Femur (tissue), 1 donor: Measurements from ENCODE around the gene ARHGAP15.

Experiments used
- DNase-seq: peaks from one replicate; pipeline ENCODE4 v3.0.0-alpha.2; 2017

Gene ARHGAP15

GRCh38 chr2:143280097-143280757, 151.0 kb downstream of the ARHGAP15 start:
- no peak for DNase-seq

- DNase-seq, result no peak
Observed at GRCh38 chr2:143282684-143283083, 153.5 kb downstream of the ARHGAP15 start.

DNA sequence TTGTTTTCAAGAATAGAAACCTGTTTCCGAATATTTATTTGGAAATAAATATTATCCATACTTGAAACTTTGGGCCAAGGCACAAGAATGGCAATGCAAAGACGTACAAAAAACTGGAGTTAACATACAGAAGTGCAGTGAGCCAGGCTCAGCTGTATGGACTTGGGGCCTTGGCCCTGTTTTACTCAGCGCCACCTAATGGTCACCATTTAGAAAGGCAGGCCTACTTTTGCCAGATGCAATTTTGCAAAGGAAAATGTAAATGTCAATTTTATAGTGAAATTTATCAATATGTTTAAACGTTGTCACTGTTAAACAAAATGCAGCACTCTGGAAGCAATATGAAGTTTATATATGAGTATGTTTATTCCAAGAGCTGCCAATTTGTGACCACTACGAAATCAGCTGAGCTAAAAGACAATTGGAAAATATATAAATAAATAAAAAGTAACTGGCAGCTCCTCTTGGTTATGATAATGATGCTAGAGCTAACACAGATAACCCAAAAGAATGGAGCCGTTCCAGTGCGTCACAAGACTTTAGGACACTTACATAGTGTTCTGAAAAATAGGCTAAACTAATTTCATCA, 155.0 kb downstream of the ARHGAP15 start:
- DNase-seq, result no peak

GRCh38 chr2:143289025-143289424, 159.8 kb downstream of the ARHGAP15 start:
- no peak for DNase-seq

GRCh38 chr2:143290221-143290620, 161.0 kb downstream of the ARHGAP15 start:
- no peak for DNase-seq

DNA sequence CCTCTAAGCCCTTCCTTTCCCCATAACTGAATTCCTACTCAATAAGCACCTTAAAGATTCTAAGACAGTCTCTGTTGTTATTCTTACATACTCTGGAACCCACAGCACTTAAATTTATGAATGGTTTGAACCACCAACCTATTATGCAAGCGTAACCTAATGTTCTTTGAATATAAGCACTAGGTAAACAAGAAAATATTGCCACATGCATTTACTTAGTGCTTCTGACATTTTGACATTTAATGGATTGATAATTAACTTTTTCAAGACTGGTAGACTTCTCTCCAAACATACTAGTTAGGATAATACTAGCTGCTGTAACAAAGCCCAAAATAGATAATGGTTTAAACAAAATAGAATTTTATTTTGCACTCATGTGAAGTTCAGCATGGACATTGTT, 164.8 kb downstream of the ARHGAP15 start:
- DNase-seq, result no peak

DNA sequence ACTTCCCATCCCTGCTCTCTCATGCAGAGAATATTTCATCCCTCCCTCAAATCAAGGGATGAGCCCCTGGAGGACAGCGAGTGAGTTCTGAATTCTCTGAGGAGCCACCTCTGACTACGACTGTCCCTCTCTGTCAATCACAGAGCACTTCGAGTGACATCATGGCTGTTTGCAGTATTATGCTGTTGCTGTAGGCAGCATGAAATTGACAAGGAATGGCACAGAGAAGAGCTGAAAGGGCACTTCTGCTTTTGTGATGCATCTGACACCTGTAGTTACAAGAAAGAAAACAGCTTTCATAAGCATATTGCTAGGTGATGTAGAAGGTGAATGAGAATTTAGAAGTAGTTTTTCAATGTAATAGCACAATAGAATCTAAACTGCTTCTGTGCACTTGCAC, 166.9 kb downstream of the ARHGAP15 start:
- DNase-seq, result no peak

- no peak for DNase-seq
Observed at GRCh38 chr2:143297182-143297581, 168.0 kb downstream of the ARHGAP15 start.

GRCh38 chr2:143300536-143300935, 171.3 kb downstream of the ARHGAP15 start:
- DNase-seq, result no peak

- DNase-seq, result no peak
Observed at GRCh38 chr2:143311426-143311825, 182.2 kb downstream of the ARHGAP15 start.

DNA sequence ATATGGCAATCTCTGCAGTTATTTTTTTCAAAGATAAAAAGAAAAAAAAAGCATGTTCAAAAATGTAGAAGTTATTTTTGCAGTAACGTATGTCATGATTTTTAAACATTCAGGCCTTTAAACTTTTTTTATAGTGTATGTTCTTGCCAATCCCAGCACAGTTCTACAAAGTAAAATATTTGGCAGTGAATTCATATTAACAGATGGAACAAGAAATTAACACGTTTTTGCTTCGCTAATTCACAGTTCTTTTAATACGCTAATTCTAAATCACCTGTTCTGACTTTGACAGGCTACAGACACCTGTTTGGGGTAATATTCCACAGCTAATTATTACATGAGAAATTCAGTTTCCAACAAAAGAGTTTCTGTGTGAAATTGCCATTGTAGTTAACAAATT, 183.2 kb downstream of the ARHGAP15 start:
- no peak for DNase-seq

DNA sequence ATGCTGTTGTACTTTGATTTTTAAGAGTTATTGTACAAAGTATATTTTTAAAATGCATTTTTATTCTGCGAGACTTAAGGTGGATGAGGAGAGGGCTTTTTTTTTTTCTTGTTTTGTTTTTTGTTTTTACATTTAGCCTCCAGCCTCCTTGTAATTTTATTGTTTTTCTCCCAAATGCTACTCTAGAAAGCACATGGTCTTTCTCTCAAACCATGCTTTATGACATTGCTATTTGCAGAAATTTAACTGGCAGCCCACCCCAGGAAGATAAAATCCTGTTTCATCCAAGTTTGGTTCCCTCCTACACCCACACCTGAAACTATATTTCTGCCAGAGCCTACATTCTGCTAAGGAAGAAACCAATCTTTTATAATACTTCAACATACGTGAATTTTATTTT, 184.6 kb downstream of the ARHGAP15 start:
- no peak for DNase-seq

DNA sequence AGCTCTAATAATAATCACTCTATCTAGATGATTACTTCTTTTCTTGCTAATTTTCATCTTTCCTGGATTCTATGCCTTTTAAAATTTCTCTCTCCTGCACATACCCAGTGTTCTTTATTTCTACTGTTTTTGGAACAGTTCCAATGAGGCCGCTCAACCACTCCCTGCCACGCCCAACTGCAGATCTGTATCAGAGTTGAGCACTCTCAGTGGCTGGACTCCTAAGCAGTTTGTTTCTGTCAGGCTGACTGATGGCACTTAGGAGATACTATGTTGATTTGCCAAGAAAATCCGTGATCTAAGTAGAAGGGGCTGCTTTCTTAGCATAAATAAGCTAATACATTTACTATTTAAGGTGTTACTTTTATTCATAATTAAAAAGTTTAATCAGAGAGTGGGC, 192.8 kb downstream of the ARHGAP15 start:
- no peak for DNase-seq

- no peak for DNase-seq
Observed at GRCh38 chr2:143329288-143329687, 200.1 kb downstream of the ARHGAP15 start.

DNA sequence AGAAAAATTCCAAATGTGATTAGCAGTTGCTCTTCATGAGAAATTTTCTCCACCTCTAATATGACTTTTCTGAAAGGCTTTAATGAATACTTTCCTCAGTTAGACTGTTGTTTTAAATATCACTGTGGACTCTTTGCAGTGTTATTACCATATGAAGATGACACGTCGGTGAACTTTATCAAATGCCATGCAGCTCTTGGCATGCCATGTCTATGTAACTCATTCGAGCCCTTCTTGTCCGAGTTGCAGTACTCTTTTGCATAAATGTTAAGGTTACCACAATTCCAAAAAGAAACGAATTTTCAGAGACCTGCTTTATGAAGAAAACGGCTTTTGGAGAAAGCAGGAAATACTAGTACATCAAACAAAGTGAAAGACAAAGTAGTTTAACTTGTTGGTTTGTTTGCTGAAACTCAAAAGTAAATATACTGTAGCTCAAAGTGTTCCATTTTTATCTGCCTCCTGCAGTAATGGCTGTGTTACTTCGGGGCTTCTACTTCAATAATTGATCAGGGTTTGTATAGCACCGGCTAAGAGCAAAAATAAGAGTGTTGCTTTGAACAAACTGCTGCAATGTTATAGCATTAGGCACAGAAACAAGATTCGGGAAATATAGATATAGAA, 204.1 kb downstream of the ARHGAP15 start:
- no peak for DNase-seq

DNA sequence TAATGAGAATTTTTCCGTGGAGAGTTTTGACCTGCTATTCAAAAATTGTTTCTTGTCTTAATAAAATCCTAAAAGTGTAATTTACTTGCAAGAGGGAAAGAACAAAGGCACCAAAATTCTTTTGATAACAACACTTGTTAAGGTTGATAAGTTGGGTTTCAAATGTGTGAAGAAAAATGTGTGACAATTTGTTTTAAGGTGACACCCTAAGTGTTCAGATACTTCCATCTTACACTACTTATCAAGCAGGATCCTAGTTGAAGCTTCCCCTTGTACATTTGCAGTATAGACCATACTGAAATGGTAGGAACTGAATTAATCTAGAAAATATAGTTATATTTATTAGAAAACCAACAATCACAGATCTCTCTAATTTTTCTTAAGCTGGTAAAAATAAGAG, 204.6 kb downstream of the ARHGAP15 start:
- no peak for DNase-seq

DNA sequence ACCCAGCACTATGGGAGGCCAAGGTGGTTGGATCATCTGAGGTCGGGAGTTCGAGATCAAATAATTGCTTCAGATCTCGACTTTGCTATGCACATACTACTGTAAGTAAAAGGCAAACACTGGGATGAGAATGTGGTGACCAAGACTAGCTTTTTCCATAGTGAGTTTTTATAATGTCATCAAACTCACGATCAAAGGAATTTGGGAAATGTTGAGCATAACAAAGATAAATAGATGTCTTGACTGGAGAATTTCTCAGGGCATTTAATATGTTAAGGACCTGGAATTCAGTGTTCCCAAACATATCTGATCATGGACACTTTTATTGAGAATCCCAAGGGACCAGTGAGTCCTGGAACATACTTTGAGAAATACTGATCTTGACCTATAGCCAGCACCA, 205.6 kb downstream of the ARHGAP15 start:
- DNase-seq, result no peak

DNA sequence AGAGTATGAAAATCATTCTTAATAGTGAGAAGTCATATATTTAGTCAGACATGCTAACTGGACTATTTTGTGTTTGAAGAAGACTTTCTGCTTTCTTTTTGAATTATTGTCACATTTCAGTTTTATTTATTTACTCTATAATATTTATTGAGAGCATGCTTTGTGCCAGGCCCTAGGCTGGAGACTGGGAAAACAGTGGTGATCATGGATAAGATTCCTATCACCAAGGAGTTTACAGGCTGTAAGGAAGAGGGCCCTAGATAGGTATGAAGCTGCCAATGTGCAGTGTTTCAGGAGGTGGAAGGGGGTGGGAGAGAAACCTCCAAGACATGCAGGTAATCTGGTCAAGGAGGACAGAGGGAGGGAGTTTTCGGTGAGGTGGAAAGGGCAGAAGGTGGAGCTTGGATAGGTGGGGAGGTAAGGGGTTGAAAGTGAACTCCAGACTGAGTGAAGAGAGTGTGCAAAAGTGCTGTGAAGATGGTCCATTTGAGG, 207.5 kb downstream of the ARHGAP15 start:
- no peak for DNase-seq

DNA sequence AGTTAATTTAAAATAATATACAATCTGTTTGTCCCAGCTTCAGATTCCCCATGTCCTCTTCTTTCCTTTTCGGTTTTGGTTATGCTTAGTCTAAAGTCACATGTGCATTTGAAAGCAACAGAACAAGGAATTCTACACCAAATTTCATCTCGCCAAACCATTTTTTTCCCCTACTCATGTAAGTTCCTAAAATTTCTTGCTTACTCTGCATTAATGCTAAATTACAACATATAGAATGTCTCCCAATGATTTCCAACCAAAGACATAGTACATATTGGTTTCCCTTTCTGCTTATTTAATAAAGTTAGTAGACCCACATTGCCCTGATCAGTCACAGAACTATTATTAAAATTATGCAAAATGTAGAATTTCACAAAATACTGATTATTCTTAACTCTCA, 212.3 kb downstream of the ARHGAP15 start:
- DNase-seq, result no peak

- no peak for DNase-seq
Observed at GRCh38 chr2:143344780-143345179, 215.6 kb downstream of the ARHGAP15 start.

DNA sequence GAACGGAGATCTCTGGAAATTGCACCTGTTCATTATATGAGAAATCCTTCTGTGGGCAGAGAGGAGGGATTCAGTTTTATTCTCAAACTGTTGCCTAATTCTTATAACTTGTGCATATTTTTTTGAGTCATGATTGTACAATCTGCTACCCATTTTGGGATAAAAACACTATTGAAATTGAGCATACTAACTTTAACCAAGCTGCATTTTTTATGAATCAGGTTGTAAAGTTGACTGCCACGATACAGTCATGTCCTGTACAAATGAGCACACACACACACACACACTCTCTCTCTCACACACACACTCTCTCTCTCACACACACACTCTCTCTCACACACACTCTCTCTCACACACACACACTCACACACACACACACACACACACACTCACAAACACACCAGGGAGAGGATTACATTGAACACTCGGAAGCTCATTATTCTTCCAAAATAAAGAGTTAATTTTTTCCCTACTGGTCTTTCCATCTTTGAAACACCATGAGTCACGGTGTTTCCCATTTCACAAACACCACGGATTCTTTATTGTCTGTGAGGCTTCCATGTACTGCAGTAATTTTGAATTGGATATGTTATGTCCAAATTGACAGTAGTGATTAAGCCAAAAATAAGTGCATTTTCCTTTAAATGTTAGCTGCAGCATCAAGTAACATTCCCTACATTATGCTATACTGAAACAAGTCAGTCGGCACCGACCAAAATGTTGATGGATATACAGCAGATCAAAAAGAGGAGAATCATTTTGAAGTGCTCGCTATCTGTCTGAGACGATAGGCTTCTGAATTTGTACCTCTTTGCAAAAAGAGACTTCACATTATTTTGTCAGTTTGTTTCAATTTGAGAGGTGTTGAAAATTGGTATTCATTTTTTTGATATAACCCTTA, 216.9 kb downstream of the ARHGAP15 start:
- no peak for DNase-seq

- no peak for DNase-seq
Observed at GRCh38 chr2:143347271-143347695, 218.1 kb downstream of the ARHGAP15 start.

- no peak for DNase-seq
Observed at GRCh38 chr2:143347901-143348414, 218.7 kb downstream of the ARHGAP15 start.
